ENCODE results near the gene PSME2.

- TF ChIP-seq POLR2AphosphoS2 (IDR thresholded peaks at IDR 0.05; ENCODE audit: low read length) (no peak), TAF1 (IDR thresholded peaks at IDR 0.05; ENCODE audit: control insufficient read depth, extremely low read depth, insufficient read depth, low read length, severe bottlenecking) (no peak), ZFX (CRISPR knock-in tag; IDR thresholded peaks at IDR 0.05) (no peak), MAFG (tag; conservative IDR thresholded peaks at IDR 0.05) (no peak), EZH2 (IDR thresholded peaks at IDR 0.05; ENCODE audit: borderline replicate concordance, low read depth, low read length) (no peak), NCOA2 (IDR thresholded peaks at IDR 0.05; ENCODE audit: partially characterized antibody in 2 of 2) (no peak), ZNF354B (CRISPR knock-in tag; IDR thresholded peaks at IDR 0.05) (no peak), ZNF232 (CRISPR knock-in tag; IDR thresholded peaks at IDR 0.05) (no peak), MYC (IDR thresholded peaks at IDR 0.05; ENCODE audit: low read depth, low read length) (no peak), MYC (CRISPR knock-in tag; IDR thresholded peaks at IDR 0.05; ENCODE audit: borderline replicate concordance, low read depth) (no peak), ARID3B (CRISPR knock-in tag; IDR thresholded peaks at IDR 0.05; ENCODE audit: borderline replicate concordance) (no peak), ZNF780A (CRISPR knock-in tag; IDR thresholded peaks at IDR 0.05) (no peak), ZNF592 (IDR thresholded peaks at IDR 0.05) (no peak)
- TF ChIP-seq, protein P1, sequence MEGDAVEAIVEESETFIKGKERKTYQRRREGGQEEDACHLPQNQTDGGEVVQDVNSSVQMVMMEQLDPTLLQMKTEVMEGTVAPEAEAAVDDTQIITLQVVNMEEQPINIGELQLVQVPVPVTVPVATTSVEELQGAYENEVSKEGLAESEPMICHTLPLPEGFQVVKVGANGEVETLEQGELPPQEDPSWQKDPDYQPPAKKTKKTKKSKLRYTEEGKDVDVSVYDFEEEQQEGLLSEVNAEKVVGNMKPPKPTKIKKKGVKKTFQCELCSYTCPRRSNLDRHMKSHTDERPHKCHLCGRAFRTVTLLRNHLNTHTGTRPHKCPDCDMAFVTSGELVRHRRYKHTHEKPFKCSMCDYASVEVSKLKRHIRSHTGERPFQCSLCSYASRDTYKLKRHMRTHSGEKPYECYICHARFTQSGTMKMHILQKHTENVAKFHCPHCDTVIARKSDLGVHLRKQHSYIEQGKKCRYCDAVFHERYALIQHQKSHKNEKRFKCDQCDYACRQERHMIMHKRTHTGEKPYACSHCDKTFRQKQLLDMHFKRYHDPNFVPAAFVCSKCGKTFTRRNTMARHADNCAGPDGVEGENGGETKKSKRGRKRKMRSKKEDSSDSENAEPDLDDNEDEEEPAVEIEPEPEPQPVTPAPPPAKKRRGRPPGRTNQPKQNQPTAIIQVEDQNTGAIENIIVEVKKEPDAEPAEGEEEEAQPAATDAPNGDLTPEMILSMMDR (IDR thresholded peaks at IDR 0.05 in 2 of 3, conservative IDR thresholded peaks at IDR 0.05 in 1 of 3; ENCODE audit: insufficient read depth in 2 of 3, low read depth in 1 of 3, low read length in 3 of 3) = no peak
Measured at GRCh38 chr14:24146978-24147760, 759 bp upstream of the PSME2 start, which contains the start of gene RNF31.

Measured in K562 (cell line).